Large intestine (tissue), 3 donors: ENCODE results near the gene TECTA. TPM values are rescaled to one million over a fixed set of nuclear protein-coding genes. Genes with fewer than 3 reads are reported as not detected.

ENCODE experiments used
- DNase-seq, 2 donors: peaks; one replicate each; pipeline versions ENCODE4 v3.0.0 to v3.0.0-alpha.2; 2013
- H3K27ac ChIP-seq: one replicate; pipeline ENCODE4 v1.5.1; 2013; ENCODE audit warnings: low read length
- H3K27me3 ChIP-seq: 2 replicates; pipeline ENCODE4 v1.6.1; 2013; ENCODE audit warnings: low read length; ENCODE audit not compliant: control insufficient read depth, insufficient read depth
- H3K36me3 ChIP-seq: 2 replicates; pipeline ENCODE4 v1.6.1; 2013; ENCODE audit warnings: low read length; ENCODE audit not compliant: control insufficient read depth, insufficient read depth
- H3K4me1 ChIP-seq: one replicate; pipeline ENCODE4 v1.6.1; 2013; ENCODE audit warnings: low read length; ENCODE audit not compliant: control insufficient read depth, insufficient read depth
- H3K4me3 ChIP-seq: one replicate; pipeline ENCODE4 v1.5.1; 2013; ENCODE audit warnings: low read length
- H3K9me3 ChIP-seq: one replicate; pipeline ENCODE4 v1.6.1; 2013; ENCODE audit warnings: mild to moderate bottlenecking, low read depth, low read length, moderate library complexity; ENCODE audit not compliant: control insufficient read depth
- WGBS: methylation state at CpG from one replicate; pipeline ENCODE4 v1.1.5; 2013; ENCODE audit warnings: low lambda C conversion rate; ENCODE audit not compliant: insufficient coverage; 5-methylcytosine and 5-hydroxymethylcytosine counted together
- polyA plus RNA-seq: library from polyadenylated mRNA; unstranded; fragments of 120-200 nt; gene quantifications from one replicate; pipeline ENCODE4 v1.2.1, GENCODE V29; 2013

The TECTA gene
- polyA plus RNA-seq, 1 donor: 1.2 TPM

- Histone ChIP-seq H3K9me3 (no peaks in the 10 kb centered on the region), H3K27ac (no peak overlapping the region), H3K4me3 (no peak overlapping the region), H3K4me1 (no peaks in the 10 kb centered on the region), H3K27me3 (peaks cover 2% of the 10 kb centered on the region), H3K36me3 (no peaks in the 10 kb centered on the region)
- no peak for DNase-seq
Measured at GRCh38 chr11:121210445-121211080, 109.5 kb downstream of the TECTA start.

- H3K36me3 ChIP-seq: no peaks in the 10 kb centered on the region
- H3K4me3 ChIP-seq: no peak overlapping the region
- H3K27ac ChIP-seq: no peak overlapping the region
- WGBS: no CpG with 5 or more reads among the region's 1 CpG
- DNase-seq: no peak
- no peaks in the 10 kb centered on the region for H3K4me1 ChIP-seq
- no peaks in the 10 kb centered on the region for H3K9me3 ChIP-seq
- H3K27me3 ChIP-seq: no peaks in the 10 kb centered on the region
Measured at GRCh38 chr11:121211626-121212025, 110.6 kb downstream of the TECTA start.

DNA sequence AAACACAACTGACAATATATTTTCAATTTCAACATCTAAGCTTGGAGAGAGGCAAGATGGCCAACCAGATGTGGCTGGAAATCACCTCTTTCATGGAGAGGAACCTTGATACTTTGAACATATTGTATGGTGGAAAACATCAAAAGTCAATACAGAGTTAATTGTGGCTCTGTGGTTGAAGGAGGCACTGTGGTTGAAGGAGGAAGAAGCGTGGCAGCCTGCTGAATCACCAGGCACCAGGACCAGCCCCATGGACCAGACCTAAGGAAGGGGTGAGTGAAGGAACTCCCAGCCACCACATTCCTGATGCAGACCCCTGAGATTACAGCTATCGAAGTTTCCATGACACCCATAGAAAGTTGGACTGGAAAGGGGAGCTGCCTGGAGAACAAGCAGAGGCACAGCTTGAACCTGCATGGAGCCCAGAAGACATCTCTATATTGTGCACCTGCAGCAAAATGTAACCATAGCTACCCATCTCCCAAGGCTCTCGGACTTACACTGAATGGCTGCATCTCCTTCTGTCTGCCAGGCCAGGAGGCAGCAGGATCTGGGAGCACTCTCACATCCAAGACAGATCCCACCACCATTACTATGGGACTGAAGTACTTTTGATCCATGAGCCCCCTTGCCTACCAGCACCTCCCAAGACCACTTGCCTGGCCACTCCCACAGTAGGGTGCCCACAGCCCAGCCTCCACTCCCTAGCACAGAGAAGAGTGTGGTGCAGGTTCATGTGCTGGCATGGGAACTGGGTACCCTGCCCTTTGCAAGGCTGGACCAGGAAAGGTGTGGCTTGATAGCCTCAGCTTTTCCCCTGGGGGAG is 111.7 kb downstream of the TECTA start:
- no CpG with 5 or more reads among the region's 3 CpGs for WGBS
- no peaks in the 10 kb centered on the region for H3K27me3 ChIP-seq
- no peaks in the 10 kb centered on the region for H3K4me1 ChIP-seq
- H3K36me3 ChIP-seq: no peaks in the 10 kb centered on the region
- no peaks in the 10 kb centered on the region for H3K9me3 ChIP-seq
- no peak for DNase-seq
- no peak overlapping the region for H3K4me3 ChIP-seq
- H3K27ac ChIP-seq: no peak overlapping the region

- H3K4me3 ChIP-seq: no peak overlapping the region
- no peaks in the 10 kb centered on the region for H3K36me3 ChIP-seq
- no CpG with 5 or more reads among the region's 3 CpGs for WGBS
- no peak for DNase-seq
- H3K4me1 ChIP-seq: no peaks in the 10 kb centered on the region
- no peaks in the 10 kb centered on the region for H3K9me3 ChIP-seq
- no peak overlapping the region for H3K27ac ChIP-seq
- H3K27me3 ChIP-seq: no peaks in the 10 kb centered on the region
Measured at GRCh38 chr11:121213362-121213893, 112.4 kb downstream of the TECTA start.

DNA sequence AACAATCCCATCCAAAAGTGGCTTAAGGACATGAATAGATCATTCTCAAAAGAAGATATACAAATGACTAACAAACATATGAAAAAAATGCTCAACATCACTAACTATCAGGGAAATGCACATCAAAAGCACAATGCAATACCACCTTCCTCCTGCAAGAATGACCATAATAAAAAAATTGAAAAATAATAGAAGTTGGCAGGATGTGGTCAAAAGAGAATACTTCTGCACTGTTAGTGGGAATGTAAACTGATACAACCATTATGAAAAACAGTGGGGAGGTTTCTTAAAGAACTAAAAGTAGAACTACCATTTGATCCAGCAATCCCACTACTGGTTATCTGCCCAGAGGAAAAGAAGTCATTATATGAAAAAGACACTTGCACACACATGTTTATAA is 113.8 kb downstream of the TECTA start:
- no peak for DNase-seq
- Histone ChIP-seq H3K27ac (no peak overlapping the region), H3K4me1 (no peaks in the 10 kb centered on the region), H3K27me3 (no peaks in the 10 kb centered on the region), H3K9me3 (no peaks in the 10 kb centered on the region), H3K36me3 (no peaks in the 10 kb centered on the region), H3K4me3 (no peak overlapping the region)

- Histone ChIP-seq H3K9me3 (no peaks in the 10 kb centered on the region), H3K27ac (no peak overlapping the region), H3K27me3 (peaks cover 6% of the 10 kb centered on the region), H3K36me3 (no peaks in the 10 kb centered on the region), H3K4me3 (no peak overlapping the region), H3K4me1 (peaks cover 5% of the 10 kb centered on the region)
- WGBS: no CpG with 5 or more reads among the region's 5 CpGs
- DNase-seq: no peak
Measured at GRCh38 chr11:121221496-121222200, 120.6 kb downstream of the TECTA start.

- no peak overlapping the region for H3K27ac ChIP-seq
- 100% methylated on average over 1 of the region's 4 CpGs for WGBS
- peaks cover 5% of the 10 kb centered on the region for H3K4me1 ChIP-seq
Measured at GRCh38 chr11:121223161-121223560, 122.1 kb downstream of the TECTA start.

DNA sequence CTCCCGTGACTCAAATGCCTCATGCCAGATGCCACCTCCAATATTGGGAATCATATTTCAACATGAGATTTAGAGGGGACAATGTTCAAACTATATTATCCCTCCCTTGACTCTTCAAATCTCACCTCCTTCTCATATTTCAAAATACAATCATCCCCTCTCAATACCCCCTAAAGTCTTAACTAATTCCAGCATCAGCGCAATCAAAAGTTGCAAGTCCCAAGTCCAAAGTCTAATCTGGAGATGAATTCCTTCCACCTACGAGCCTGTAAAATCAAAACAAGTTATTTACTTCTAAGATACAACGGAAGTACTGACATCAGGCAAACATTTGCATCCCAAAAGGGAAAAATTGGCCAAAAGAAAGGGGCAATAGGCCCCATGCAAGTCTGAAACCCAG is 124.3 kb downstream of the TECTA start:
- no peak overlapping the region for H3K4me3 ChIP-seq
- H3K27ac ChIP-seq: no peak overlapping the region
- WGBS: 29% methylated on average over 1 of the region's 4 CpGs
- DNase-seq: peak; percentile 19 to 53
- H3K36me3 ChIP-seq: no peaks in the 10 kb centered on the region
- peaks cover 8% of the 10 kb centered on the region for H3K4me1 ChIP-seq
- H3K9me3 ChIP-seq: no peaks in the 10 kb centered on the region
- peaks cover 6% of the 10 kb centered on the region for H3K27me3 ChIP-seq

More at GRCh38 chr11:121223161-121223560, 122.1 kb downstream of the TECTA start:
- Histone ChIP-seq H3K4me3 (no peak overlapping the region), H3K27me3 (peaks cover 6% of the 10 kb centered on the region), H3K9me3 (no peaks in the 10 kb centered on the region), H3K36me3 (no peaks in the 10 kb centered on the region)
- no peak for DNase-seq

DNA sequence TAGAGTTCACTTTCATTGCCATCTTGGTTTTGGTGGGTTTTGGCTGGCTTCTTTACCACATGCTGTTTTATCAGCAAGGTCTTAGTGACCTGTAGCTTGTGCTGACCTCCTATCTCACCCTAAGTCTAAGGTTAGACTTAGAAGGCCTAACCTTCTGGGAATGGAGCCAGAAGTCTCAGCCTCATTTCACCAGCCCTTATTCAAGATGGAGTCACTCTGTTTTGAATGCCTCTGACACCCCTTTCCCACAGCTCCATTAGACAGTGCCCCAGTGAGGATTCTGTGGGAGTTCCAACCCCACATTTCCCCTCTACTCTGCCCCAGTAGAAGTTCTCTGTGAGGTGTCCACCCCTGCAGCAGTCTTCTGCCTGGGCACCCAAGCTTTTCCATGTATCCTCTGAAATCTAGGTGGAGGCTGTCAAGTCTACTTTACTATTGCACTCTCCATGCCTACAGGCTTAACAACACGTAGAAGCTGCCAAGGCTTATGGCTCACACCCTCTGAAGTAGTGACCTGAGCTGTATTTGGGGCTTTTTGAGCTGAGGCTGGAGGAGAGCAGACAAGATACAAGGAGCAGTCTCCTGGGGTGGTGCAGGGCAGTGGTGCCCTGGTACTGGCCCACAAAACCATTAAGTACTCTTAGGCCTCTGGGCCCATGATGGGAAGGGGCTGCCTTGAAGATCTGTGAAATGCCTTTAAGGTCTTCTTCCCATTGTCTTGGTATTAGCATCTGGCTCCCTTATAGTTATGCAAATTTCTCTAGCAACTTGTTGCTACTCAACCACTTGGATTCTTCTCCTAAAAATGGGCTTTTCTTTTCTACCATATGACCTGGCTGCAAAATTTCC is 125.6 kb downstream of the TECTA start:
- H3K27me3 ChIP-seq: peaks cover 4% of the 10 kb centered on the region
- H3K9me3 ChIP-seq: no peaks in the 10 kb centered on the region
- no CpG with 5 or more reads among the region's 1 CpG for WGBS
- peaks cover 16% of the 10 kb centered on the region for H3K4me1 ChIP-seq
- no peaks in the 10 kb centered on the region for H3K36me3 ChIP-seq
- DNase-seq: no peak
- H3K27ac ChIP-seq: no peak overlapping the region
- H3K4me3 ChIP-seq: no peak overlapping the region

DNA sequence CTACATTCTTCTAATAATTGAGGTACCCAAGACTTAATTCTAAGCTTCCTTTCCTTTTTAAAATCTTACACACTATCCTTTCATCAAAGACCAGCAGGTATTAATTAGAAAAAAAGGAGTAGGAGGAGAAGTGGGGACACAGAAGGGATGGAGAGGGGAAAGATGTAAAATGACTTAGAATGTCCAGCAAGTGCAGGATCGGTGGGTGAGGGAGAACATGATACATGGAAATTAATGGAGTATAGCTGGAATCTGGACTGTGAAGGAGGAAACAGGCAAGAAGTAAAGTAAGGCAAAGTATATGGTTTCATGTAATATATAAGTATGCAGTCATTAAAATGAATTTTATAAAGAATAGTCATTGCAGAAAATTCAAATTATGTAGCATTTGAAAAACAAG is 127.8 kb downstream of the TECTA start:
- 100% methylated on average over 1 of the region's 1 CpG for whole genome bisulfite sequencing

More for the DNA sequence above, 127.8 kb downstream of the TECTA start:
- Histone ChIP-seq H3K9me3 (no peaks in the 10 kb centered on the region), H3K36me3 (no peaks in the 10 kb centered on the region), H3K27me3 (no peaks in the 10 kb centered on the region), H3K4me3 (no peak overlapping the region), H3K4me1 (peaks cover 19% of the 10 kb centered on the region), H3K27ac (no peak overlapping the region)
- DNase-seq: no peak
